ENCODE measurements around the gene NEMP2.

The NEMP2 gene

DNA sequence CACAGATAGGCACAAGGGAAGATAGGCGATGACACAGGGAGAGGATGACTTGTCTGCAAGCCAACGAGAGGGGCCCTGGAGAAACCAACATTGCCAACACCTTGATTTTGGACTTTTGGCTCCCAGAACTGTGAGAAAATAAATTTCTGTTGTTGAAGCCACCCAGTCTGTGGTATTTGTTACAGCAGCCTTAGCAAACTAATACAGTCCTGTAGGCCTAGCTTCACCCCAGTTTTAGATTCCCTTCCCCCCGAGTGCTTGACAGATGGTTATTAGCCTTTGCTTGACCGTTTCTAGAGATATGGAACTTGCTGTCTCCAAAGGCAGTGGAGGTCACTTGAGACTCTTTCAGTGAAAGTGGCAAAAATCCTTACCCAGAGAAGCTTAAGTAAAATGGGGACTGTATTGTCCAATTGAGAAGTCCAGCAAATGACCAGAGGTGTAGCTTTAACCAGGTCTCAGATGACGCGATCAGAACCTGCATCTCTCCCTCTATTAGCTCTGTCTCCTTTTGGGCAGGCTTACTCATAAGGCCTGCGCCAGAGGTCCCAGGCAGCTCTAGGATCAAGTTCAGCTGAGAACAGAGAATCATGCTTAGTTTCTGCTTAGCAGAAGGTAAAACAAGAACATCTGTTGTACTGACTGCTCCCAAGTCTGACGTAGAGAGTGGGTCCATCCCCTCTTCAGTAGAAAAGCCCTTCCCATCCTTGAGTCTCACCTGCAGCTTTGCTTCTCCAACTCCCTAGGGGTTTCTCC, 76.0 kb downstream of the NEMP2 start:
- no peak for DNase-seq (ENCODE audit: low read depth in 1 of 2, low spot score in 1 of 2)

DNA sequence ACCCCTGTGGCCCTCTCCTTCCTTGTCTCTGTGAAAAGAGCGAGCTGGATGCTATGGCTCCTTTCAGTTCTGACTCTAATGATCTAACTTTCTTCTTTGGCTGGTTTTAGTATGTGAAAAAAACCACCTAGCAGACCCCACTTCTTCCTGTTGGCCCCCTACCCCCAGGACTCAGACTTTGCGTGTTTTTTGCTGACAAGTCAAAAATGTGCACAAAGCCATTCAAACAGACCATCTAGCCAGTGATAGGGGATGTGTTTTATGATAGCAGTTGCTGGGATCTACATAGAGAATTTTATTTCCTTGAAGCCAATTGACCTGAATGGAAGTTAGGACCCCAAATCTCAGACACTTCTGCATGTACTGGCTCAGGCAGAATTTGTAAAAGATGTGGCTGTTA, 77.3 kb downstream of the NEMP2 start:
- DNase-seq (ENCODE audit: low read depth in 1 of 2, low spot score in 1 of 2), result no peak

DNA sequence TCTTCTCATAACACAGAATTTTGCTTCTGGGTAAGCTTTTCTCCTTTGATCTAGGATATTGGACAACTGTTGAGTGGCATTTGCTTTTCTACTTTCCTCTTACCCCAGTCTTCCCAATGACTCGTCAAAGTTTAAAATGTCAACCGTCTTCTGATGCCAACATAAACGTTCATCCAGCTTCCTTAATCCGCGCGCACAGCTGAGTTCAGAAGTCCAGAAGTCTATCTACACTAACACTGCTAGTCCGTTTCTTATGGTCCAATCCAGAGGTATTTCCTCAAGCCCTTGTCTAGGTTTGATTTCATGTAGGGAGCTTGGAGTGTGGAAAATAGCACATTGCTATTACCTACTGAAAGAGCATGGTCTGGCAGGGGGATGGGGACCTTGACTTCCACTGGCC, 77.7 kb downstream of the NEMP2 start:
- DNase-seq (ENCODE audit: low read depth in 1 of 2, low spot score in 1 of 2), result no peak

- no peak for DNase-seq (ENCODE audit: low read depth in 1 of 2, low spot score in 1 of 2)
Observed at GRCh38 chr2:190455358-190456095, 79.0 kb downstream of the NEMP2 start.

- DNase-seq (ENCODE audit: low read depth in 1 of 2, low spot score in 1 of 2), result no peak
Observed at GRCh38 chr2:190454795-190455194, 79.7 kb downstream of the NEMP2 start.

Data from activated CD4-positive, alpha-beta T cell treated with anti-CD3 and anti-CD28 coated beads, Interleukin-2, amount 50 U/mL, for 24 hours (primary cell).